ENCODE data around the gene FRYL. TPM values are rescaled to one million over a fixed set of nuclear protein-coding genes. Genes with fewer than 3 reads are reported as not detected.

FRYL gene
- total RNA-seq, 3 donors from 2014 or later = 205 to 416 (median 330) TPM

- DNase-seq = no peak
- Histone ChIP-seq H3K4me3 (no peak overlapping the region), H3K9me3 (no peaks in the 10 kb centered on the region), H3K4me1 (ENCODE audit: low read depth) (peaks cover under 1% of the 10 kb centered on the region), H3K36me3 (ENCODE audit: low read depth) (no peaks in the 10 kb centered on the region)
- TF ChIP-seq CTCF (IDR thresholded peaks at IDR 0.05) = no peak
- intact Hi-C loops (cut with DNase I, micrococcal nuclease) = no loop called here
- no peak for ATAC-seq
Measured at GRCh38 chr4:48594180-48594579, 185.9 kb downstream of the FRYL start.

DNA sequence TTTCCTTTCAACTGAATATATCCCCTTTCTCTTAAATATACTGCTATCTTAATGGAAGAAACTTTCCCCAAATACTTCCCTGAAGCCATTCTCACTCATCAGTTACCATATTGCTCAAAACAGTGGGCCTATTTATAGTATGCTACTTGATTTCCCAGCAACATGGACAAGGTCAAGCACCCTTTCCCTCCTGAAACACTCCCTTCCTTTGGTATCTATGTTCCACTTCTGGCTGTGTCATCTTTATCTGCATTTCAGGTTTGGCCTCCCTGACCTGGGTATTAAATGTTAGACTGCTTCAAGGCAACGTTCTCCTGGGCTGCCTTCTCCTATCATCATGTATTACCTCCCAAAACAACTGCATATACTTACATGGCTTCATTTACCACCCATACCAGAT lies 188.7 kb downstream of the FRYL start:
- ATAC-seq = no peak
- Histone ChIP-seq H3K9me3 (no peaks in the 10 kb centered on the region), H3K4me3 (no peak overlapping the region), H3K4me1 (ENCODE audit: low read depth) (no peaks in the 10 kb centered on the region), H3K36me3 (ENCODE audit: low read depth) (no peaks in the 10 kb centered on the region)
- DNase-seq = no peak
- TF ChIP-seq CTCF (IDR thresholded peaks at IDR 0.05) = no peak
- intact Hi-C loops (cut with DNase I, micrococcal nuclease) = no loop called here

- Histone ChIP-seq H3K36me3 (ENCODE audit: low read depth) (no peaks in the 10 kb centered on the region), H3K4me1 (ENCODE audit: low read depth) (no peaks in the 10 kb centered on the region), H3K4me3 (no peak overlapping the region), H3K9me3 (no peaks in the 10 kb centered on the region)
- no peak for TF ChIP-seq CTCF (IDR thresholded peaks at IDR 0.05)
- ATAC-seq (peak; percentile 58), DNase-seq (no peak)
- intact Hi-C loops (cut with DNase I, micrococcal nuclease) = no loop called here
Measured at GRCh38 chr4:48590884-48591283, 189.2 kb downstream of the FRYL start.

DNA sequence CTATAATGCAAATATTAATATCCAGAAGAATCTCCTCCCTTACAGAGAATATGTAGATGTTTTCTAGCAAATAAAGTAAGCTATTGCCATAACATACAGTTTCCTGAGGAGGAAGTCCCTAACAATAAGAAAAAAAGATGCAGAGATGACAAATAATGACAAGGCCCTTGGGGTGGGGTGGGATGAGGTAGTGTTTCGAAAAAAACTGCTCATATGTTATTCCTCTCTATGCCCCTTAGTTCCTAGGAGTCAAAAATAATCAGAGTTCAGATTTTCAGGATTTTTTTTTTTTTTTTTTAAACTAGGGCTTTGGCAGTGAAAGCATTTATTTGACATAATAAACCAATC lies 191.0 kb downstream of the FRYL start:
- no peaks in the 10 kb centered on the region for H3K4me1 ChIP-seq (ENCODE audit: low read depth)
- H3K36me3 ChIP-seq (ENCODE audit: low read depth) = no peaks in the 10 kb centered on the region
- ATAC-seq = no peak
- no peak overlapping the region for H3K4me3 ChIP-seq
- DNase-seq = no peak
- intact Hi-C loops (cut with DNase I, micrococcal nuclease) = no loop called here
- H3K9me3 ChIP-seq = no peaks in the 10 kb centered on the region
- TF ChIP-seq CTCF (IDR thresholded peaks at IDR 0.05) = no peak

GRCh38 chr4:48588230-48589097 lies 191.6 kb downstream of the FRYL start:
- intact Hi-C loops (cut with DNase I, micrococcal nuclease) = no loop called here
- Histone ChIP-seq H3K9me3 (no peaks in the 10 kb centered on the region), H3K4me3 (no peak overlapping the region), H3K4me1 (ENCODE audit: low read depth) (no peaks in the 10 kb centered on the region), H3K36me3 (ENCODE audit: low read depth) (no peaks in the 10 kb centered on the region)
- ATAC-seq = peak; percentile 70
- TF ChIP-seq CTCF (IDR thresholded peaks at IDR 0.05) = no peak
- no peak for DNase-seq
